GM12874 (cell line): ENCODE measurements around the gene DBNDD1.

ENCODE experiments used
- TF ChIP-seq, protein P1 (sequence below): IDR thresholded peaks from 2 replicates; pipeline ENCODE4 v1.5.1; 2011; ENCODE audit warnings: low read depth, mild to moderate bottlenecking, control low read depth, low read length, moderate library complexity; ENCODE audit not compliant: insufficient read depth

DBNDD1 gene

DNA sequence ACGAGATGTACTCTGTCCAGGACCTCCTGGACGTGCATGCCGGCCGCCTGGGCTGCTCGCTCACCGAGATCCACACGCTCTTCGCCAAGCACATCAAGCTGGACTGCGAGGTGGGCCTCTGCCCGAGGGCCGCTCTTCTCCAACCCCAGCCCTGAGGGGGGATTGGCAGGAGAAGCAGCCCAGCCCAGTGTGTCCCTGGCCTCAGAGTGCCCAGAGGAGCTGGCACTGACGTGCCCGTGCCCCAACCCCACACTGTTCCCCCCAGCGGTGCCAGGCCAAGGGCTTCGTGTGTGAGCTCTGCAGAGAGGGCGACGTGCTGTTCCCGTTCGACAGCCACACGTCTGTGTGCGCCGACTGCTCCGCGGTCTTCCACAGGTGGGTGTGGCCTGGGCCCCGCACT lies 55.1 kb downstream of the DBNDD1 start:
- TF ChIP-seq, protein P1, sequence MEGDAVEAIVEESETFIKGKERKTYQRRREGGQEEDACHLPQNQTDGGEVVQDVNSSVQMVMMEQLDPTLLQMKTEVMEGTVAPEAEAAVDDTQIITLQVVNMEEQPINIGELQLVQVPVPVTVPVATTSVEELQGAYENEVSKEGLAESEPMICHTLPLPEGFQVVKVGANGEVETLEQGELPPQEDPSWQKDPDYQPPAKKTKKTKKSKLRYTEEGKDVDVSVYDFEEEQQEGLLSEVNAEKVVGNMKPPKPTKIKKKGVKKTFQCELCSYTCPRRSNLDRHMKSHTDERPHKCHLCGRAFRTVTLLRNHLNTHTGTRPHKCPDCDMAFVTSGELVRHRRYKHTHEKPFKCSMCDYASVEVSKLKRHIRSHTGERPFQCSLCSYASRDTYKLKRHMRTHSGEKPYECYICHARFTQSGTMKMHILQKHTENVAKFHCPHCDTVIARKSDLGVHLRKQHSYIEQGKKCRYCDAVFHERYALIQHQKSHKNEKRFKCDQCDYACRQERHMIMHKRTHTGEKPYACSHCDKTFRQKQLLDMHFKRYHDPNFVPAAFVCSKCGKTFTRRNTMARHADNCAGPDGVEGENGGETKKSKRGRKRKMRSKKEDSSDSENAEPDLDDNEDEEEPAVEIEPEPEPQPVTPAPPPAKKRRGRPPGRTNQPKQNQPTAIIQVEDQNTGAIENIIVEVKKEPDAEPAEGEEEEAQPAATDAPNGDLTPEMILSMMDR, result no peak

- TF ChIP-seq, protein P1, result no peak
Measured at GRCh38 chr16:89962754-89963498, 56.3 kb downstream of the DBNDD1 start.

DNA sequence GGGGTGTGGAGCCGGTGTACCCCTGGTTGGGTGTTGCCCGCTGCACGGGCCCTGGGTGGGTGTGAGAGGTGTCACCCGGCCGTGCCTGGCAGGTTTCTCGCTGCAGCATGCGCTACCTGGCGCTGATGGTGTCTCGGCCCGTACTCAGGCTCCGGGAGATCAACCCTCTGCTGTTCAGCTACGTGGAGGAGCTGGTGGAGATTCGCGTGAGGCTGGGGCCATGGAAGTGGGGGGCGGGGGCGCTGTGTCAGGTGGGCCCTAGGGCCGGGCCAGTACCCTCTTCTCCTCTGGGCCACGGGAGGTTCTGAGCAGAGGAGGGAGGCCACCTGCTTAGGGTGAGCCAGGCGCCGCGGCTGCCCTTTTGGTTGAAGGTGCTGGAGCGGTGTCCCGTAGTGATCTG lies 57.3 kb downstream of the DBNDD1 start:
- TF ChIP-seq, protein P1, result no peak

DNA sequence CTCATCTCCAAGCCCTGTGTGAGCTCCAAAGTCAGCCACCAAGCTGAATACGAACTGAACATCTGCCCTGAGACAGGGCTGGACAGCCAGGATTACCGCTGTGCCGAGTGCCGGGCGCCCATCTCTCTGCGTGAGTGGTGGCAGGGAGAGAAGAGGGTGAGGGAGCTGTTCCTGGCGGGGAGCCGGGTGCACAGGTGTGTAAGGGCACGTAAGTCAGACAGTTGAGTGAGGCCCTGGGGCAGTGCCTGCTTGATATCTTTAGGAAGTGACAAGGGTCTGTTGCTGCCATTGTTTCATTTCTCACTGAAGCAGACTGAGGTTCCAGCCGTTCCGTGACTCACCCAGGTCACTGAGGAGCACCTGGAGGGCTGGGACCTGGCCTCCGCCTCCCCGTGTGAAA lies 58.3 kb downstream of the DBNDD1 start:
- TF ChIP-seq, protein P1, result no peak

- TF ChIP-seq, protein P1, result no peak
Measured at GRCh38 chr16:89958596-89958995, 60.7 kb downstream of the DBNDD1 start.

DNA sequence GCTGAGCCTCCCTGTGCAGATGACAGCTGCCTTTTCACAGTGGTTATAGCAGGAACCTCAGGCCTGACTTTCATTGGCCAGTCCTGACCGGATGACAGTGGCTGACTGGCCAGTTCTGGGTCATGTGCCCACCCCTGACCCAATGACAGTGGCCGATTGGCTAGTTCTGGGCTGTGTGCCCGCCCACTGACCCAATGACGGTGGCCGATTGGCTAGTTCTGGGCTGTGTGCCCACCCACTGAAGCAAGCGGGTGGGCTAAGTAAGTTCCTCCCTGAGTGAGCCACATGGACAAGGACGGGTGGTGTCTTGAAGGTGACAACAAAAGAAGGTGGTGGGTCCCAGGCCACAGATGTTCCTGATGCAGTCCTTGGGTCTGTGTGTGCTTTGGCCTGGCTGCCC lies 61.2 kb downstream of the DBNDD1 start:
- TF ChIP-seq, protein P1, result no peak

GRCh38 chr16:89957216-89957785 lies 62.0 kb downstream of the DBNDD1 start:
- TF ChIP-seq, protein P1, result no peak
